IgD-negative memory B cell (primary cell): ENCODE data around the gene SH3GL1. TPM values are rescaled to one million over a fixed set of nuclear protein-coding genes. Genes with fewer than 3 reads are reported as not detected.
A peak's percentile ranks its signal among the peaks of the same experiment; 100 is the strongest.

ENCODE experiments used
- H3K27ac Mint-ChIP-seq, 3 donors: one replicate each; pipeline ENCODE4 v1.8.0; 2020 to 2022; ENCODE audit warnings: mild to moderate bottlenecking in 3 of 3, mixed read lengths in 3 of 3, moderate library complexity in 1 of 3
- H3K27me3 Mint-ChIP-seq: one replicate; pipeline ENCODE4 v1.8.0; 2021; ENCODE audit warnings: mixed read lengths
- H3K36me3 Mint-ChIP-seq: one replicate; pipeline ENCODE4 v1.8.0; 2020; ENCODE audit warnings: mild to moderate bottlenecking, mixed read lengths
- H3K4me1 Mint-ChIP-seq, 3 donors: one replicate each; pipeline ENCODE4 v1.8.0; 2020 to 2022; ENCODE audit warnings: mixed read lengths in 3 of 3, mild to moderate bottlenecking in 1 of 3
- H3K4me3 Mint-ChIP-seq, 4 donors: one replicate each; pipeline ENCODE4 v1.8.0; 2020 to 2022; ENCODE audit warnings: mild to moderate bottlenecking in 4 of 4, mixed read lengths in 4 of 4, moderate library complexity in 3 of 4
- H3K9me3 Mint-ChIP-seq, 3 donors: one replicate each; pipeline ENCODE4 v1.8.0; 2020 to 2021; ENCODE audit warnings: mixed read lengths in 3 of 3, mild to moderate bottlenecking in 1 of 3
- polyA plus RNA-seq: library from polyadenylated mRNA; unstranded; fragments of 300-500 nt; fragmentation: Illumina TruSeq; gene quantifications from one replicate; pipeline ENCODE4 v1.2.3, GENCODE V29; 2021

The SH3GL1 gene
- polyA plus RNA-seq, 1 donor from 2014 or later = 23.7 TPM

DNA sequence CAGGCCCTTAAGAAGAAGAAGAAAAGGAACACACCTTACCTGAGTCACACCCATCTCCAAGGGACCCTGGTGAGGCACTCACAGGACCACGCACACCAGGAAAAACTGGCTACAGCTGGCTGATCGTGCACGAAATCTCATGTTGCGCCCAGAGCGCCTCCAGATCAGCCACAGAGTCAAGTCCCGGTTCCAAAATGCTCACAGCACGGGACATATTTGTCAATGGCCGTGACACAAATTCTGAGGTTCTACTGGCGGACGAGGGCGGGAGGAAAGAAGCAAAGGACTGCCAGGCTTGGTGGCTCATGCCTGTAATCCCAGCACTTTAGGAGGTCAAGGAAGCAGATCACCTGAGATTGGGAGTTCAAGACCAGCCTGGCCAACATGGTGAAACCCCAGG, 21.5 kb downstream of the SH3GL1 start:
- peak overlapping the region; percentile 81 to 98 (median 98) for H3K27ac Mint-ChIP-seq
- H3K9me3 Mint-ChIP-seq = no peaks in the 10 kb centered on the region
- peak overlapping the region; percentile 60 to 96 (median 84) for H3K4me3 Mint-ChIP-seq
- peaks cover 1% of the 10 kb centered on the region for H3K36me3 Mint-ChIP-seq
- H3K27me3 Mint-ChIP-seq = peaks cover 2% of the 10 kb centered on the region
- H3K4me1 Mint-ChIP-seq = peaks cover 42 to 54% (median 52%) of the 10 kb centered on the region in 3 donors

- Mint-ChIP-seq H3K36me3 (peaks cover 1% of the 10 kb centered on the region), H3K4me3 (peak overlapping the region in 3 of 4 donors; percentile 46 to 93 (median 92)), H3K4me1 (peaks cover 44 to 55% (median 53%) of the 10 kb centered on the region in 3 donors), H3K27ac (peak overlapping the region; percentile 23 to 94 (median 24)), H3K27me3 (peaks cover 2% of the 10 kb centered on the region), H3K9me3 (no peaks in the 10 kb centered on the region)
These were observed 23.2 kb downstream of the SH3GL1 start for GRCh38 chr19:4376991-4377781.

DNA sequence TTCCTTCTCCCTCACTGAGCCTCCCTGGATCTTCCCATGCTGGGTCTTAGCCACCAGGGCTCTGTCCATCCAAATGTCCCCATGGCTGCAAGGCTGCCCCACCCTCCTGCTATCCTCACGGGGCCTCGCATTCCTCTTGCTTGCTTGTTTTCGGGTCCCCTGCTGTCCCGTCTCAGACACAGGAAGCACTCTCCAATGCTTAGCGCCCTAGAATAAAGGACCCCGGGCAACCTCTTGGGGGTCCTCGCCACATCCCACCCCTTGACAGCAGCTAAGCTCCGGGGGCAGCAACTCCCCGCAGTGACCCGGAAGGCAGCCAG, 23.7 kb downstream of the SH3GL1 start:
- H3K9me3 Mint-ChIP-seq = no peaks in the 10 kb centered on the region
- peaks cover 2% of the 10 kb centered on the region for H3K27me3 Mint-ChIP-seq
- peak overlapping the region in 3 of 4 donors; percentile 92 to 95 (median 93) for H3K4me3 Mint-ChIP-seq
- peak overlapping the region; percentile 24 to 94 (median 67) for H3K27ac Mint-ChIP-seq
- H3K4me1 Mint-ChIP-seq = peaks cover 40 to 53% (median 49%) of the 10 kb centered on the region in 3 donors
- peaks cover 1% of the 10 kb centered on the region for H3K36me3 Mint-ChIP-seq

- peaks cover 2% of the 10 kb centered on the region for H3K27me3 Mint-ChIP-seq
These were observed 24.2 kb downstream of the SH3GL1 start for GRCh38 chr19:4376028-4376670.

DNA sequence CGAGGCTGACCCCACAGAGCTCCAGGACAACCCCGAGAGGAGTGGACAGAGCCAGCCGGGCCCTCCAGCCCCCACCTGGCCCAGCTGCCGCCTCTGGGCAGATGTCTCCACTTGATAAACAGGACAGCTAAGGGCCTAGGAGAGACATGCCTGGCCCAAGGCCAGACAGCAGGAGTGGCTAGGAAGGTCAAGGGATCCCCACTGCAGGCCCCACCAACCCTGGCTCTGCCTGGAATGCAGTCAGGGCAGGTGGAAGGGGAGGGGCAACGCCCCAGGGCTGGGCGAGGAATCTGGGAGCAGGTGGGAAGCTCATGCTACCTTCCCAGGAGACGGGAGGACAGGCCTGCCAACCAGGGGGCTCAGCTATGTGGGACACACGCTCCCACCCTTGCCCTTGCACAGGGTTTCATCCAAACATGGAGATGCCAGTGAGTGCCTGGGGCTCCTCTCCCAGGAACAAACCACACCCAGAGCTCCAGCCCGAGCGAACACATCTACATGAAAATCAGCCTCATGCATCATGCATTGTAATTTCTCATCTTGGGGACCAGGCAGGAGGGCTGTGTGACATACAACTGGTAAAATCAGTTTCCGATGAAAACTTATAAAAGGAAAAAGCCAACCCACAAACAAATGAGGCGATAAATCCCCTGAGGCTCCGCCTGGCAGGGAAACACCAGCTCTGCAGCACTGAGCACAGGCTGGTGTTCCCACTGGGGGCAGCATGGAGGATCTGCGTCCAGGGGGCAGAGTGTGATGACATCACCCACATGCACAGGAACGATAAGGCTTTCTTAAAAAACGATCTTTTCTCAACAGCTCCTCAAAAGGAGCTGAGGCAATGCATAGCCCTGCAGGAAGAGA, 25.0 kb downstream of the SH3GL1 start:
- H3K36me3 Mint-ChIP-seq = peaks cover 1% of the 10 kb centered on the region
- peaks cover 36 to 56% (median 46%) of the 10 kb centered on the region in 3 donors for H3K4me1 Mint-ChIP-seq
- no peaks in the 10 kb centered on the region for H3K9me3 Mint-ChIP-seq
- peak overlapping the region; percentile 71 to 95 (median 92) for H3K4me3 Mint-ChIP-seq
- H3K27ac Mint-ChIP-seq = peak overlapping the region; percentile 67 to 94 (median 91)
- peaks cover 2% of the 10 kb centered on the region for H3K27me3 Mint-ChIP-seq

More at GRCh38 chr19:4376028-4376670, 24.2 kb downstream of the SH3GL1 start:
- no peaks in the 10 kb centered on the region for H3K9me3 Mint-ChIP-seq
- H3K4me3 Mint-ChIP-seq = peak overlapping the region; percentile 71 to 95 (median 92)
- H3K4me1 Mint-ChIP-seq = peaks cover 39 to 55% (median 45%) of the 10 kb centered on the region in 3 donors
- peak overlapping the region; percentile 67 to 94 (median 91) for H3K27ac Mint-ChIP-seq
- peaks cover 1% of the 10 kb centered on the region for H3K36me3 Mint-ChIP-seq

DNA sequence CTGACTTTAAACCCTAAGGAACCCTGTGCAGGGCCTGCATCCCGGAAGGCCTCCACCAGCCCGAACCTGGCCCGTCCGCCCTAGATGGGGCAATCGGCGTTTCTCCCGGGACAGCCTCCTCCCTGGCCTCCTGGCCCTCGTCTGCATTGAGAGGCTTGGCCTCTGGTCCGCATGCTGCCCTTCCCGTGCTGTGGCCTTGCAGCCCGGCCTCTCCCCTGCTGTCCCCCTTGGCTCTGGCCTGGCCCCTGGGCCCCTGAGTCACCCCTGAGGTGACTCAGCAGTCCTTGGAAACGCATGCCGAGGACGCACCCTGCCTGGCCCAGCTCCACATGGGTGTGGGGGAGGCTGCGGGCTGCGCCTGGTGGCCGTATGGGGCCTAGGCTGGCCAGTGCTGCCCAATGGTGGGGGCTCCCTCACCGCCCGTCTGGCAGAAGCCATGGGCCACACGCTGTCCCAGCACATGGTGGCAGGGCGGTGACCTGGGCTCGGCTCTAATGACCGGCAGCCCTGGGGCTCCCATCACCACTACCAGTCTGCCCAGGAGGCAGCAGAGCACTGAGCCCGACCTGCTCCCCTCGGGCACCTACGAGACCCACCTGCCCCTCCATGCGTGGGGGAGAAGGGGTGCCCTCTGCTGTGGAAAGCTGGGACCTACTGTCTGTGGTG, 25.7 kb downstream of the SH3GL1 start:
- Mint-ChIP-seq H3K4me3 (peak overlapping the region in 2 of 4 donors; percentile 86 to 92), H3K27ac (peak overlapping the region in 1 of 3 donors; percentile 91), H3K27me3 (peaks cover 2% of the 10 kb centered on the region), H3K4me1 (peaks cover 32 to 48% (median 41%) of the 10 kb centered on the region in 3 donors), H3K9me3 (no peaks in the 10 kb centered on the region), H3K36me3 (peaks cover 1% of the 10 kb centered on the region)

DNA sequence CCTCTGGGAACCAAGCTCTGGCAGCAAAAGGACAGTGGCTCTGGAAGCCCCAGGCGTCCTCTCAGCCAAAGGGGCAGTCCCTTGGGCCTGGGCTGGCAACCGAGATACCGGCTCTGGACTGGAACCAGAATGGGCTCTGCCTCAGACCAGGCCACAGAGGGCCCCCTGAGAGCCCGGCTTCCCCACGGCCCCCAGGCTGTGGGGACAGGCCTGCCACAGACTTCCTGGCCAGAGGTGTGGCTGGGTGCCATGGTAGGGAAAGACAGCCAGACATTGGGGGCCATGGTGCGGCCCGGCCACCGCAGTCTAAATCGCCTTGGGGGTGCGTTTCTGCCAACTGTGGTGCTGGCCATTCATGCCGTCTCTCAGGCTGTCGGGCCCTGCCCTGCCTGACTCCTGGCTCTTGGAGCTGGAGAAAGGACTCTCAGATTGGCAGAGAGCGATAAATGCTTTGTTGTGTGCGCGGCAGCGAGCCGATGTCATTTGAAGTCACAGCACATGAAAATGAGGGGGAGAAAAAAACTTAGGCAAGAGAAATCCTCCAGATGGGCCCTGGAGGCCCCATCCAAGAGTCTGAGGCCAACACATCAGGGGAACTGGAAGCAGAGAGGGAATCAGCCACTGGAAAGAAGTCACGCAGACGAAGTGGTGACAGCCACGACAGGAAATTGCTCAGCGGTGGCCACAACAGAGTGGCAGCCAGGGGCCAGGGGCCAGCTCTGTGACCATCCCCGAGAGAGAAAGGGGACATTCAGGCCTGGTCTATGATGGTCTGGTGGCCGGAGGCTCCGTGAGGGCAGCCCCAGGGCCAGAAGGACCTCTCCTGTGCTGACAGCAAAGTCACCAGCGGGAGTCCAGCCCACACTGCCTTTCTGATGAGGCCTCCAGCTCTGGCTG, 26.5 kb downstream of the SH3GL1 start:
- Mint-ChIP-seq H3K27me3 (peaks cover 2% of the 10 kb centered on the region), H3K9me3 (no peaks in the 10 kb centered on the region), H3K27ac (peak overlapping the region; percentile 70 to 88 (median 71)), H3K36me3 (peaks cover 1% of the 10 kb centered on the region), H3K4me3 (peak overlapping the region in 3 of 4 donors; percentile 78 to 86 (median 81)), H3K4me1 (peaks cover 35 to 47% (median 40%) of the 10 kb centered on the region in 3 donors)

DNA sequence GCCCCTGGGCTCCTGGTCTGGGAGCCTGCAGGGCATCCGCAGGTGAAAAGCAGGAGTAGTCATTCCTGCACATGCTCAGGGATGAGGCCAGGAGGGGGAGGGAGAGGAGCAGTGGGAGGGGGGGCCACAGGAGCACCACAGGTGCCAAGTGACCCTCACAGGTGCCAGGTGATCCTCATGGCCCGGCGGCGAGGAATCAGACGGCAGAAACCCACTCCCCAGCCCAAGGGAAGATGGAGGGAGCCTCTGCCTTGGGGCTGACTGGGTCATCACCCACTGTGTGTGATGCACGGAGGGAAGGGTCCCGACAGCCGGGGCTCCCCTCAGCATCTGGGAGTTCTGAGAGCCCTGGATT, 27.4 kb downstream of the SH3GL1 start:
- Mint-ChIP-seq H3K4me1 (peaks cover 37 to 48% (median 40%) of the 10 kb centered on the region in 3 donors), H3K9me3 (no peaks in the 10 kb centered on the region), H3K27ac (peak overlapping the region in 1 of 3 donors; percentile 56), H3K27me3 (peaks cover 2% of the 10 kb centered on the region), H3K36me3 (peaks cover 1% of the 10 kb centered on the region), H3K4me3 (peak overlapping the region in 1 of 4 donors; percentile 41)

- Mint-ChIP-seq H3K27ac (peak overlapping the region in 1 of 3 donors; percentile 56), H3K27me3 (peaks cover 2% of the 10 kb centered on the region), H3K4me1 (peaks cover 37 to 49% (median 40%) of the 10 kb centered on the region in 3 donors), H3K4me3 (peak overlapping the region in 2 of 4 donors; percentile 17 to 52), H3K9me3 (no peaks in the 10 kb centered on the region), H3K36me3 (no peaks in the 10 kb centered on the region)
These were observed 28.0 kb downstream of the SH3GL1 start for GRCh38 chr19:4372165-4373012.

GRCh38 chr19:4371247-4372164, 28.8 kb downstream of the SH3GL1 start:
- Mint-ChIP-seq H3K27me3 (peaks cover 2% of the 10 kb centered on the region), H3K27ac (peak overlapping the region; percentile 27 to 95 (median 78)), H3K4me3 (peak overlapping the region in 3 of 4 donors; percentile 65 to 91 (median 85)), H3K9me3 (no peaks in the 10 kb centered on the region), H3K4me1 (peaks cover 31 to 42% (median 41%) of the 10 kb centered on the region in 3 donors), H3K36me3 (no peaks in the 10 kb centered on the region)

GRCh38 chr19:4370418-4371041, 29.8 kb downstream of the SH3GL1 start:
- Mint-ChIP-seq H3K4me1 (peaks cover 21 to 32% (median 32%) of the 10 kb centered on the region in 3 donors), H3K4me3 (peak overlapping the region; percentile 80 to 91 (median 90)), H3K36me3 (no peaks in the 10 kb centered on the region), H3K27me3 (no peaks in the 10 kb centered on the region), H3K9me3 (no peaks in the 10 kb centered on the region), H3K27ac (peak overlapping the region; percentile 27 to 95 (median 78))
